IPS DF 4.7 (cell line): ENCODE data around the gene PCDHB8.
"Not testable (repeated sequence)": the region's sequence is repeated elsewhere in the genome, so short reads cannot be mapped to it uniquely, and the experiment has no call there.

Experiments
- DNase-seq: peaks from one replicate; pipeline ENCODE4 v3.0.0-alpha.2; 2013; ENCODE audit warnings: low spot score; ENCODE audit errors: extremely low read depth

PCDHB8 gene

DNA sequence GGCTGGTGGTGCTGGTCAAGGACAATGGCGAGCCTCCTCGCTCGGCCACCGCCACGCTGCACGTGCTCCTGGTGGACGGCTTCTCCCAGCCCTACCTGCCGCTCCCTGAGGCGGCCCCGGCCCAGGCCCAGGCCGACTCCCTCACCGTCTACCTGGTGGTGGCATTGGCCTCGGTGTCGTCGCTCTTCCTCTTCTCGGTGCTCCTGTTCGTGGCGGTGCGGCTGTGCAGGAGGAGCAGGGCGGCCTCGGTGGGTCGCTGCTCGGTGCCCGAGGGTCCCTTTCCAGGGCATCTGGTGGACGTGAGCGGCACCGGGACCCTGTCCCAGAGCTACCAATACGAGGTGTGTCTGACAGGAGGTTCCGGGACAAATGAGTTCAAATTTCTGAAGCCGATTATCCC is 47.8 kb downstream of the PCDHB8 start:
- DNase-seq, result not testable (repeated sequence)
